ENCODE measurements around the gene BRIX1.
"Not testable (repeated sequence)": the region's sequence is repeated elsewhere in the genome, so short reads cannot be mapped to it uniquely, and the experiment has no call there.

Gene BRIX1

DNA sequence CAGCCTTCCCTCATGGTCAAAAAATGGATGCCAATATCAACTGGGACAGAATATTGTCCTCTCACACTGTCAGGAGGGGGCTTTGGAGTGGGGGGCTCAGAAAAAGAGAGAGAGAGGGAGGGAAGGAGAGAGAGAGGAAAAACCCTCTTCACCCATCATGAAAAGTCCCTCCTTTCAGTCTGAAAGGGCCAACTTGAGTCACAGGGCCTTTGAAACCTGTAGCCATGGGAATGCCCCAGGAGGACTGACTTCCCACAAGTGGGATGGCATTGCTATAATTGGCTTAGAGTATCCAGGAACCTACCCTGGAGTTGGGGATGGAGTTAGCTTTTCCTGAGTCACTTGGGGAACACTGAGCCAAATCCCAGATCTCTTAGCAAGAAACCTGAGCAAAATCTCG is 55.0 kb downstream of the BRIX1 start:
- FAIRE-seq: no peak

DNA sequence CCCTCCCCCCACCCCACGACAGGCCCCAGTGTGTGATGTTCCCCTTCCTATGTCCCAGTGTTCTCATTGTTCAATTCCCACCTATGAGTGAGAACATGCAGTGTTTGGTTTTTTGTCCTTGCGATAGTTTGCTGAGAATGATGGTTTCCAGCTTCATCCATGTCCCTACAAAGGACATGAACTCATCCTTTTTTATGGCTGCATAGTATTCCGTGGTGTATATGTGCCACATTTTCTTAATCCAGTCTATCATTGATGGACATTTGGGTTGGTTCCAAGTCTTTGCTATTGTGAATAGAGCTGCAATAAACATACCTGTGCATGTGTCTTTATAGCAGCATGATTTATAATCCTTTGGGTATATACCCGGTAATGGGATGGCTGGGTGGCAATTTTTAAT is 56.1 kb downstream of the BRIX1 start:
- FAIRE-seq: not testable (repeated sequence)

Measured in colon (tissue), 2 donors.